Measurements from ENCODE around the gene SEC14L6. TPM values are rescaled to one million over a fixed set of nuclear protein-coding genes. Genes with fewer than 3 reads are reported as not detected.

The SEC14L6 gene
- total RNA-seq, 3 donors from 2014 or later (not counting 1 experiment from before 2014, with no cell fraction given) = 0.18 to 0.23 TPM; not detected in 1

- TF ChIP-seq CTCF (IDR thresholded peaks at IDR 0.05) = no peak
- no peaks in the 10 kb centered on the region for H3K4me1 Mint-ChIP-seq
- ATAC-seq (peak in 1 of 3 donors; percentile 25), DNase-seq (no peak)
- H3K9me3 Mint-ChIP-seq = no peaks in the 10 kb centered on the region
- H3K27ac ChIP-seq (ENCODE audit: low read length) = no peak overlapping the region
- intact Hi-C loops (cut with micrococcal nuclease) = no loop called here
- H3K27me3 Mint-ChIP-seq (ENCODE audit: low read depth in 2 of 2) = no peaks in the 10 kb centered on the region
- H3K36me3 ChIP-seq (ENCODE audit: control insufficient read depth, insufficient read depth, low read length) = peaks cover 45% of the 10 kb centered on the region
- no peak overlapping the region for H3K4me3 Mint-ChIP-seq
- 79% methylated on average over 15 of the region's 15 CpGs for WGBS (ENCODE audit: insufficient coverage)
- H3K9me3 ChIP-seq (ENCODE audit: control insufficient read depth, insufficient read depth, low read length) = no peaks in the 10 kb centered on the region
- H3K4me1 ChIP-seq (ENCODE audit: control insufficient read depth, insufficient read depth, low read length) = no peaks in the 10 kb centered on the region
- peaks cover 4% of the 10 kb centered on the region for H3K27me3 ChIP-seq (ENCODE audit: control insufficient read depth, insufficient read depth, low read length)
- H3K27ac Mint-ChIP-seq = no peak overlapping the region
- H3K4me3 ChIP-seq (ENCODE audit: low read length) = no peak overlapping the region
- no peaks in the 10 kb centered on the region for H3K36me3 Mint-ChIP-seq
Measured at GRCh38 chr22:30575859-30576258, 29.3 kb upstream of the SEC14L6 start.

- Histone ChIP-seq H3K27ac (ENCODE audit: low read length) (no peak overlapping the region), H3K36me3 (ENCODE audit: control insufficient read depth, insufficient read depth, low read length) (peaks cover 38% of the 10 kb centered on the region), H3K9me3 (ENCODE audit: control insufficient read depth, insufficient read depth, low read length) (no peaks in the 10 kb centered on the region), H3K4me3 (ENCODE audit: low read length) (no peak overlapping the region), H3K27me3 (ENCODE audit: control insufficient read depth, insufficient read depth, low read length) (peaks cover 4% of the 10 kb centered on the region), H3K4me1 (ENCODE audit: control insufficient read depth, insufficient read depth, low read length) (no peaks in the 10 kb centered on the region)
- Mint-ChIP-seq H3K4me1 (no peaks in the 10 kb centered on the region), H3K27ac (no peak overlapping the region), H3K27me3 (ENCODE audit: low read depth in 2 of 2) (no peaks in the 10 kb centered on the region), H3K9me3 (no peaks in the 10 kb centered on the region), H3K4me3 (no peak overlapping the region), H3K36me3 (no peaks in the 10 kb centered on the region)
- WGBS (ENCODE audit: insufficient coverage) = 90% methylated on average over 12 of the region's 12 CpGs
- no peak for ATAC-seq
- intact Hi-C loops (cut with micrococcal nuclease) = no loop called here
- TF ChIP-seq CTCF (IDR thresholded peaks at IDR 0.05) = no peak
- DNase-seq = no peak
Measured at GRCh38 chr22:30574997-30575671, 28.6 kb upstream of the SEC14L6 start.

GRCh38 chr22:30574095-30574981 is 27.8 kb upstream of the SEC14L6 start, which contains the start of gene GAL3ST1:
GAL3ST1 (minus strand) TSS chr22:30574665; CDS start chr22:30557392, 17,273 bp downstream.
- peaks cover 4% of the 10 kb centered on the region for H3K27me3 ChIP-seq (ENCODE audit: control insufficient read depth, insufficient read depth, low read length)
- no peaks in the 10 kb centered on the region for H3K4me1 Mint-ChIP-seq
- peaks cover 30% of the 10 kb centered on the region for H3K36me3 ChIP-seq (ENCODE audit: control insufficient read depth, insufficient read depth, low read length)
- no peak for DNase-seq
- no peak within 1 kb of the TSS for H3K4me3 Mint-ChIP-seq
- H3K27ac Mint-ChIP-seq = no peak within 1 kb of the TSS
- no peaks in the 10 kb centered on the region for H3K9me3 Mint-ChIP-seq
- no peak for TF ChIP-seq CTCF (IDR thresholded peaks at IDR 0.05)
- H3K4me1 ChIP-seq (ENCODE audit: control insufficient read depth, insufficient read depth, low read length) = no peaks in the 10 kb centered on the region
- H3K9me3 ChIP-seq (ENCODE audit: control insufficient read depth, insufficient read depth, low read length) = no peaks in the 10 kb centered on the region
- 22% methylated on average over 74 of the region's 75 CpGs for WGBS (ENCODE audit: insufficient coverage)
- H3K27me3 Mint-ChIP-seq (ENCODE audit: low read depth in 2 of 2) = peaks cover 0 to 2% of the 10 kb centered on the region in 2 donors
- ATAC-seq = no peak
- intact Hi-C loops (cut with micrococcal nuclease) = no loop called here
- no peak within 1 kb of the TSS for H3K4me3 ChIP-seq (ENCODE audit: low read length)
- no peaks in the 10 kb centered on the region for H3K36me3 Mint-ChIP-seq
- H3K27ac ChIP-seq (ENCODE audit: low read length) = no peak within 1 kb of the TSS

All from natural killer cell (primary cell).